Measurements from ENCODE around the gene SUGCT. TPM values are rescaled to one million over a fixed set of nuclear protein-coding genes. Genes with fewer than 3 reads are reported as not detected.
"Not testable (repeated sequence)": the region's sequence is repeated elsewhere in the genome, so short reads cannot be mapped to it uniquely, and the experiment has no call there.

Gene SUGCT
- polyA plus RNA-seq (ENCODE audit: insufficient read length in 12 of 12), result 10 to 100 TPM in 1 of 12 donors, 1 to 10 TPM in 10, not detected in 1; 2.0 to 42.9 (median 2.8) TPM
- long read RNA-seq, donor 1, partial matches to known transcripts, result 0 of 1 reads
- long read RNA-seq, donor 1, other reads (novel, unspliced or antisense), result 0 of 1 reads
- long read RNA-seq, donor 2, result 0 reads
- long read RNA-seq, donor 3, result 0 reads
- long read RNA-seq, donor 4, result 0 reads
- long read RNA-seq, donor 5, result 0 reads
- long read RNA-seq, donor 6, result 0 reads
- long read RNA-seq, donor 7, result 0 reads
- long read RNA-seq, donor 8, result 0 reads
- long read RNA-seq, donor 9, partial matches to known transcripts, result 0 of 1 reads
- long read RNA-seq, donor 9, other reads (novel, unspliced or antisense), result 0 of 1 reads
- long read RNA-seq, donor 10, result 0 reads
- long read RNA-seq, donor 11, result 0 reads

- DNase-seq, result peak; percentile 95
Observed at GRCh38 chr7:40134428-40135316, at the start of gene SUGCT, which contains the start of gene MPLKIP. SUGCT (plus strand) TSS chr7:40135005. MPLKIP (minus strand) TSS chr7:40134622; CDS start chr7:40134567, 55 bp downstream.

- no peak for DNase-seq
Observed at GRCh38 chr7:40092182-40092581, 42.6 kb upstream of the SUGCT start.

GRCh38 chr7:40093631-40094350 lies 41.0 kb upstream of the SUGCT start:
- no peak for DNase-seq

- no peak for DNase-seq
Observed at GRCh38 chr7:40095230-40095629, 39.6 kb upstream of the SUGCT start.

GRCh38 chr7:40095695-40096327 lies 39.0 kb upstream of the SUGCT start:
- DNase-seq, result no peak

GRCh38 chr7:40097728-40098127 lies 37.1 kb upstream of the SUGCT start:
- DNase-seq, result no peak

GRCh38 chr7:40098810-40099209 lies 36.0 kb upstream of the SUGCT start:
- DNase-seq, result no peak

- DNase-seq, result no peak
Observed at GRCh38 chr7:40099837-40100236, 35.0 kb upstream of the SUGCT start.

- DNase-seq, result no peak
Observed at GRCh38 chr7:40101201-40101600, 33.6 kb upstream of the SUGCT start.

GRCh38 chr7:40102897-40103296 lies 31.9 kb upstream of the SUGCT start:
- DNase-seq, result no peak

GRCh38 chr7:40105879-40106473 lies 28.8 kb upstream of the SUGCT start:
- no peak for DNase-seq

GRCh38 chr7:40115936-40116335 lies 18.9 kb upstream of the SUGCT start:
- DNase-seq, result no peak

- DNase-seq, result not testable (repeated sequence)
Observed at GRCh38 chr7:40117199-40117598, 17.6 kb upstream of the SUGCT start.

- not testable (repeated sequence) for DNase-seq
Observed at GRCh38 chr7:40118201-40118600, 16.6 kb upstream of the SUGCT start.

- no peak for DNase-seq
Observed at GRCh38 chr7:40120020-40120419, 14.8 kb upstream of the SUGCT start.

- not testable (repeated sequence) for DNase-seq
Observed at GRCh38 chr7:40122100-40122939, 12.5 kb upstream of the SUGCT start.

- DNase-seq, result no peak
Observed at GRCh38 chr7:40122940-40123254, 11.9 kb upstream of the SUGCT start.

- no peak for DNase-seq
Observed at GRCh38 chr7:40133561-40134427, 1.0 kb upstream of the SUGCT start.

GRCh38 chr7:40135317-40135610 lies 459 bp downstream of the SUGCT start:
- DNase-seq, result no peak

GRCh38 chr7:40137563-40137962 lies 2.8 kb downstream of the SUGCT start:
- no peak for DNase-seq
